Smooth muscle cell (in vitro differentiated cells): ENCODE data around the gene CDKL5. TPM values are rescaled to one million over a fixed set of nuclear protein-coding genes. Genes with fewer than 3 reads are reported as not detected.

Source experiments
- DNase-seq: peaks from one replicate; lab custom pipeline; 2025; ENCODE audit not compliant: unreplicated experiment; lab: John Stamatoyannopoulos, UW
- H2AFZ ChIP-seq: fragments of 200-600 bp; sonication (generic); 2 replicates; pipeline ENCODE4 v1.6.0; 2016; ENCODE audit warnings: antibody characterized with exemption, low read depth, mild to moderate bottlenecking
- H3F3A ChIP-seq: fragments of 200-600 bp; sonication (generic); 2 replicates; pipeline ENCODE4 v1.6.0; 2017; ENCODE audit warnings: antibody characterized with exemption, low read depth
- H3K27ac ChIP-seq: fragments of 200-600 bp; sonication (generic); 2 replicates; pipeline ENCODE4 v1.5.1; 2016; ENCODE audit warnings: low read depth, mild to moderate bottlenecking
- H3K27me3 ChIP-seq: fragments of 200-600 bp; sonication (generic); 2 replicates; pipeline ENCODE4 v1.6.1; 2016; ENCODE audit warnings: low read depth, mild to moderate bottlenecking
- H3K36me3 ChIP-seq: fragments of 200-600 bp; sonication (generic); 2 replicates; pipeline ENCODE4 v1.5.1; 2016; ENCODE audit warnings: low read depth
- H3K4me1 ChIP-seq: fragments of 200-600 bp; sonication (generic); 2 replicates; pipeline ENCODE4 v1.5.1; 2016; ENCODE audit warnings: low read depth
- H3K4me2 ChIP-seq: fragments of 200-600 bp; sonication (generic); 2 replicates; pipeline ENCODE4 v1.6.0; 2016; ENCODE audit warnings: mild to moderate bottlenecking
- H3K4me3 ChIP-seq: fragments of 200-600 bp; sonication (generic); 2 replicates; pipeline ENCODE4 v1.5.1; 2016; ENCODE audit warnings: mild to moderate bottlenecking
- H3K79me2 ChIP-seq: fragments of 200-600 bp; sonication (generic); 2 replicates; pipeline ENCODE4 v1.6.0; 2016; ENCODE audit warnings: low read depth, mild to moderate bottlenecking
- H3K9ac ChIP-seq: fragments of 200-600 bp; sonication (generic); 2 replicates; pipeline ENCODE4 v1.6.0; 2016; ENCODE audit warnings: low read depth
- H3K9me3 ChIP-seq: fragments of 200-600 bp; sonication (generic); replicated peaks from 2 replicates; pipeline ENCODE4 v1.5.1; 2016; ENCODE audit warnings: low read depth
- H4K20me1 ChIP-seq: fragments of 200-600 bp; sonication (generic); 2 replicates; pipeline ENCODE4 v1.6.0; 2016; ENCODE audit warnings: low read depth
- CTCF ChIP-seq: fragments of 200-600 bp; sonication (generic); IDR thresholded peaks from 2 replicates; pipeline ENCODE4 v1.5.1; 2017; ENCODE audit warnings: borderline replicate concordance, mild to moderate bottlenecking, antibody characterized with exemption; ENCODE audit not compliant: insufficient read depth, poor library complexity, severe bottlenecking
- WGBS: methylation state at CpG from one replicate; pipeline ENCODE4 v1.1.7; 2016; ENCODE audit warnings: low lambda C conversion rate; 5-methylcytosine and 5-hydroxymethylcytosine counted together
- polyA plus RNA-seq: library from polyadenylated mRNA; unstranded; fragments of >200 nt; fragmentation: Nextera tagmentation; extraction: Ambion mirVana; gene quantifications from 2 replicates; pipeline ENCODE4 v1.2.1, GENCODE V29; 2016
- total RNA-seq: library from RNA; depleted of rRNA; stranded (reverse); fragments of >200 nt; gene quantifications from 2 replicates; pipeline ENCODE4 v1.2.3, GENCODE V29; 2014

The CDKL5 gene
- total and polyA plus RNA-seq, 2 experiments from 2014 or later = 3.4 to 14.4 TPM

DNA sequence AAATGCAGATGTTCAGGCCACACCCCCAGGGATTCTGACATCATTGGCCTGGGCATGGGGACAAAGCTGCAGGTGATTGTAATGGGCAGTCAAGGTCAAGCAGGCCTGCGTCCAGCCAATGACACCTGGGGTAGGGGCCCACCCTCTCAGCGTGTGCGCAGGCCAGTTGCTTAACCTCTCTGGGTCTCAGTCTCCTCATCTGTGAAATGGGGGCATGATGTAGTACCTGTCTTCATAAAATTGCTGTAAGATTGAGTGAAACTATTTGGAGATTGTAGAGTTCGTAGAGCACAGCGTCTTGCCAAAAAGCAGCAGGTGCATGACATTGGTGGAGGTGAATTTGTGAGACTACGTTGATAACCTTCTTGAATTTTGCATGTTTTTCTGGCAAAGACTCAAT, 225.3 kb downstream of the CDKL5 start:
- WGBS = 89% methylated on average over 6 of the region's 6 CpGs
- Histone ChIP-seq H3K4me3 (no peak overlapping the region), H2AFZ (no peak overlapping the region), H3K27me3 (no peaks in the 10 kb centered on the region), H3K27ac (no peak overlapping the region), H3K9me3 (no peaks in the 10 kb centered on the region), H3K9ac (no peak overlapping the region), H3K36me3 (no peaks in the 10 kb centered on the region), H3K4me2 (no peak overlapping the region), H3K4me1 (no peaks in the 10 kb centered on the region), H3K79me2 (no peaks in the 10 kb centered on the region), H4K20me1 (no peaks in the 10 kb centered on the region), H3F3A (no peaks in the 10 kb centered on the region)
- no peak for TF ChIP-seq CTCF
- DNase-seq = no peak

GRCh38 chrX:18652636-18653035, 227.2 kb downstream of the CDKL5 start:
- DNase-seq = no peak
- H3K4me2 ChIP-seq = no peak overlapping the region
- no peak for TF ChIP-seq CTCF
- no peak overlapping the region for H3K9ac ChIP-seq
- no peaks in the 10 kb centered on the region for H3K27me3 ChIP-seq
- H3K27ac ChIP-seq = no peak overlapping the region
- H3K4me1 ChIP-seq = no peaks in the 10 kb centered on the region
- no peaks in the 10 kb centered on the region for H3K79me2 ChIP-seq
- no peak overlapping the region for H2AFZ ChIP-seq
- no peak overlapping the region for H3K4me3 ChIP-seq
- no peaks in the 10 kb centered on the region for H3K9me3 ChIP-seq
- H3F3A ChIP-seq = no peaks in the 10 kb centered on the region
- H3K36me3 ChIP-seq = no peaks in the 10 kb centered on the region
- H4K20me1 ChIP-seq = no peaks in the 10 kb centered on the region

DNA sequence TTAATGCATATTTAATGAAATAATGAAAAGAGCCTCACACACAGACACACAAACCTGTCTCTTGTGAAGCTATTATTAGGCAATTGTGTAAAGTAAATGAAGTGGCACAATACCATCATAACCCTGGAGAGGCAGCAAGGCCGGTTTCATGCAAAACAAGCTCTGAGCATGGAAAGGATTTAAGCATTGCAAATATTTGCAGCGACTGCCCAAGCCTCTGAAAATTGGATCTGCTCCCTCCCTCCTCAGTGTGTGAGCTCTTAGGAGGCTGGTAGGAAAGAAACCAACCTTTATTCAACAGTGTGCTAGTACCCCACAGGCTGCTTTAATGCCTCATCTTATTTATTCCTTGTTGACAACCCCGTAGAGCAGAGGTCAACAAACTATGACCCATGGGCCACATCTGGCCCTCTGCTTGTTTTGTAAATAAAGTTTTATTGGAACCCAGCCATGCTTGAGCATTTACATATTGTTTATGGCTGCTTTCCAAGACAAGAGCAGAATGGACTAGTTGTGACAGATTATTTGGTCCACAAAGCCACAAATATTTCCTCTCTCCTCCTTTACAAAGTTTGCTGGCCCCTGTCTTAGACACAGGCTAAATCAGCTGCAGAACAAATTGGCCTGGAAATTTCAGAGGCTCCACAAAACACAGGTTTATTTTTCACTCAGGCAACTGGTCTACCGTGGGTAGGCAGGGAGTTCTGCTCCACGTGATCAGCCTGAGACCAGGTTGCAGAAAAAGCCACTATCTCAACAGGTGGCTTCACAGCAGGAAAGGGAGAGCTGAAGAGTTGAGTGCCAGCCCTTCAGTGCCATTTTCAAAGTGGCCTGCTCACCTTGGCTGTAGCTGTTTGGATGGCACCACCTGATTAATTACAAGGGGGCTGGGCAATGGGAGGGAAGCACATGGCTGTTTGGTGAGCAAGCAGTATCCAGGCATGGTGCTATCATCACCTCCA, 229.7 kb downstream of the CDKL5 start:
- Histone ChIP-seq H4K20me1 (no peaks in the 10 kb centered on the region), H3K9me3 (no peaks in the 10 kb centered on the region), H3F3A (no peaks in the 10 kb centered on the region), H3K4me2 (no peak overlapping the region), H3K27me3 (no peaks in the 10 kb centered on the region), H3K79me2 (no peaks in the 10 kb centered on the region), H3K4me1 (no peaks in the 10 kb centered on the region), H2AFZ (no peak overlapping the region), H3K36me3 (no peaks in the 10 kb centered on the region), H3K27ac (no peak overlapping the region), H3K4me3 (no peak overlapping the region), H3K9ac (no peak overlapping the region)
- 48% methylated on average over 5 of the region's 5 CpGs for WGBS
- DNase-seq = no peak
- TF ChIP-seq CTCF = no peak

DNA sequence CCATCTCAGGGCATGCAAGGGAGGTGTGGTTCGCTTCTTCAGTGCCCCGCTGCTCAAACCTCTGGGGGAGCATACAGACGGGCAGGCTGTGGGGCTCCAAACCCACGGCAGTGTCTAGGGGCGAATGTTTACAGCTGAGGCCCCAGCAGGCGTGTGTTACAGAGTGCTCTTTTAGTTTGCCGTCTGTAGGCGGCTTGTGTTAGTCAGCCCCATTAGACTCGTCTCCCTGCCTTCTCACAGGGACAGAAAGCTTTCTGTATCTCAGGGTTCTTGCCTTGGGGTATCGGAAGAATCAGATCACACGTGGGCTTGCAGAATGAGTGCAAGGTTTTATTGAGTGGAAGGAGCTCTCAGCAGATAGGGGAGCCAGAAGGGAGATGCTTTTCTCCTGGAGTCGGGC, 235.9 kb downstream of the CDKL5 start:
- Histone ChIP-seq H3K4me1 (no peaks in the 10 kb centered on the region), H3K79me2 (no peaks in the 10 kb centered on the region), H3K9me3 (no peaks in the 10 kb centered on the region), H3K27me3 (no peaks in the 10 kb centered on the region), H4K20me1 (no peaks in the 10 kb centered on the region), H3K4me2 (no peak overlapping the region), H3F3A (no peaks in the 10 kb centered on the region), H3K27ac (no peak overlapping the region), H2AFZ (no peak overlapping the region), H3K4me3 (no peak overlapping the region), H3K9ac (no peak overlapping the region), H3K36me3 (no peaks in the 10 kb centered on the region)
- no peak for DNase-seq
- no peak for TF ChIP-seq CTCF
- 57% methylated on average over 12 of the region's 12 CpGs for WGBS
